GM12872 (cell line): Measurements from ENCODE around the gene IL17F.

ENCODE experiments used
- CTCF ChIP-seq: IDR thresholded peaks from 3 replicates; pipeline ENCODE4 v1.5.1; 2011; ENCODE audit warnings: low read depth, mild to moderate bottlenecking, low read length, moderate library complexity; ENCODE audit not compliant: insufficient read depth

Gene IL17F

GRCh38 chr6:52187098-52187497, 57.2 kb downstream of the IL17F start:
- TF ChIP-seq CTCF: no peak
